Measurements from ENCODE around the gene POT1. TPM values are rescaled to one million over a fixed set of nuclear protein-coding genes. Genes with fewer than 3 reads are reported as not detected.

POT1 gene
- total RNA-seq, 1 experiment from 2014 or later: 20.2 TPM

DNA sequence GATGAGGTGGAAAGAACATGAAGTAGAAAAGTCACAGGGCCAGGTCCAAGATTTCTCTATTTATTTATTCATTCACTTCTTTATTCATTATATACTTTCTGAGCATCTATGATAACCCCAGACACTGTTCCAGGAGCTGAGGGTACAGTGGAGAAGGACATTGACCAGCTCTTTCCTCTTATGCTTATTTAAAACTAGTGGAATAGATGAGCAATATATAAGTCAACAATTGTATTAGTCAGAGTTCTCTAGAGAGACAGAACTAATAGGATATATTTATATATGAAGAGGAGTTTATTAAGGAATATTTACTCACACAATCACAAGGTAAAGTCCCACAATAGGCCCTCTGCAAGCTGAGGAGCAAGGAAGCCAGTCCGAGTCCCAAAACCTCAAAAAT, 149.0 kb downstream of the POT1 start:
- DNase-seq (ENCODE audit: low spot score) (no peak), ATAC-seq (no peak)
- TF ChIP-seq ZNF317 (CRISPR knock-in tag; IDR thresholded peaks at IDR 0.05; ENCODE audit: borderline replicate concordance, low read depth) (no peak), FOXK1 (CRISPR knock-in tag; IDR thresholded peaks at IDR 0.05) (no peak), NR3C1 (CRISPR knock-in tag; conservative IDR thresholded peaks at IDR 0.05; ENCODE audit: low read depth) (no peak), STAT6 (CRISPR knock-in tag; conservative IDR thresholded peaks at IDR 0.05; ENCODE audit: low read depth) (no peak), IRF2 (CRISPR knock-in tag; IDR thresholded peaks at IDR 0.05; ENCODE audit: borderline replicate concordance, low read depth) (no peak), ESRRA (CRISPR knock-in tag; IDR thresholded peaks at IDR 0.05; ENCODE audit: borderline replicate concordance) (no peak), JAZF1 (CRISPR knock-in tag; IDR thresholded peaks at IDR 0.05) (no peak), ZNF281 (CRISPR knock-in tag; IDR thresholded peaks at IDR 0.05) (no peak), USF2 (CRISPR knock-in tag; IDR thresholded peaks at IDR 0.05) (no peak), RORB (CRISPR knock-in tag; IDR thresholded peaks at IDR 0.05) (no peak), GABPB1 (CRISPR knock-in tag; IDR thresholded peaks at IDR 0.05) (no peak), CREM (CRISPR knock-in tag; IDR thresholded peaks at IDR 0.05) (no peak), E2F1 (CRISPR knock-in tag; IDR thresholded peaks at IDR 0.05) (no peak), ATF6 (CRISPR knock-in tag; IDR thresholded peaks at IDR 0.05) (no peak), ERG (CRISPR knock-in tag; IDR thresholded peaks at IDR 0.05) (no peak)
- TF ChIP-seq, protein P1, sequence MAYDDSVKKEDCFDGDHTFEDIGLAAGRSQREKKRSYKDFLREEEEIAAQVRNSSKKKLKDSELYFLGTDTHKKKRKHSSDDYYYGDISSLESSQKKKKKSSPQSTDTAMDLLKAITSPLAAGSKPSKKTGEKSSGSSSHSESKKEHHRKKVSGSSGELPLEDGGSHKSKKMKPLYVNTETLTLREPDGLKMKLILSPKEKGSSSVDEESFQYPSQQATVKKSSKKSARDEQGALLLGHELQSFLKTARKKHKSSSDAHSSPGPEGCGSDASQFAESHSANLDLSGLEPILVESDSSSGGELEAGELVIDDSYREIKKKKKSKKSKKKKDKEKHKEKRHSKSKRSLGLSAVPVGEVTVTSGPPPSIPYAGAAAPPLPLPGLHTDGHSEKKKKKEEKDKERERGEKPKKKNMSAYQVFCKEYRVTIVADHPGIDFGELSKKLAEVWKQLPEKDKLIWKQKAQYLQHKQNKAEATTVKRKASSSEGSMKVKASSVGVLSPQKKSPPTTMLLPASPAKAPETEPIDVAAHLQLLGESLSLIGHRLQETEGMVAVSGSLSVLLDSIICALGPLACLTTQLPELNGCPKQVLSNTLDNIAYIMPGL (CRISPR knock-in tag; IDR thresholded peaks at IDR 0.05): no peak
- TF ChIP-seq, protein P2, sequence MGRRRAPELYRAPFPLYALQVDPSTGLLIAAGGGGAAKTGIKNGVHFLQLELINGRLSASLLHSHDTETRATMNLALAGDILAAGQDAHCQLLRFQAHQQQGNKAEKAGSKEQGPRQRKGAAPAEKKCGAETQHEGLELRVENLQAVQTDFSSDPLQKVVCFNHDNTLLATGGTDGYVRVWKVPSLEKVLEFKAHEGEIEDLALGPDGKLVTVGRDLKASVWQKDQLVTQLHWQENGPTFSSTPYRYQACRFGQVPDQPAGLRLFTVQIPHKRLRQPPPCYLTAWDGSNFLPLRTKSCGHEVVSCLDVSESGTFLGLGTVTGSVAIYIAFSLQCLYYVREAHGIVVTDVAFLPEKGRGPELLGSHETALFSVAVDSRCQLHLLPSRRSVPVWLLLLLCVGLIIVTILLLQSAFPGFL (CRISPR knock-in tag; IDR thresholded peaks at IDR 0.05; ENCODE audit: borderline replicate concordance): no peak
- TF ChIP-seq, protein P3, sequence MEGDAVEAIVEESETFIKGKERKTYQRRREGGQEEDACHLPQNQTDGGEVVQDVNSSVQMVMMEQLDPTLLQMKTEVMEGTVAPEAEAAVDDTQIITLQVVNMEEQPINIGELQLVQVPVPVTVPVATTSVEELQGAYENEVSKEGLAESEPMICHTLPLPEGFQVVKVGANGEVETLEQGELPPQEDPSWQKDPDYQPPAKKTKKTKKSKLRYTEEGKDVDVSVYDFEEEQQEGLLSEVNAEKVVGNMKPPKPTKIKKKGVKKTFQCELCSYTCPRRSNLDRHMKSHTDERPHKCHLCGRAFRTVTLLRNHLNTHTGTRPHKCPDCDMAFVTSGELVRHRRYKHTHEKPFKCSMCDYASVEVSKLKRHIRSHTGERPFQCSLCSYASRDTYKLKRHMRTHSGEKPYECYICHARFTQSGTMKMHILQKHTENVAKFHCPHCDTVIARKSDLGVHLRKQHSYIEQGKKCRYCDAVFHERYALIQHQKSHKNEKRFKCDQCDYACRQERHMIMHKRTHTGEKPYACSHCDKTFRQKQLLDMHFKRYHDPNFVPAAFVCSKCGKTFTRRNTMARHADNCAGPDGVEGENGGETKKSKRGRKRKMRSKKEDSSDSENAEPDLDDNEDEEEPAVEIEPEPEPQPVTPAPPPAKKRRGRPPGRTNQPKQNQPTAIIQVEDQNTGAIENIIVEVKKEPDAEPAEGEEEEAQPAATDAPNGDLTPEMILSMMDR (IDR thresholded peaks at IDR 0.05): no peak
- Mint-ChIP-seq H3K4me1 (peaks cover 31% of the 10 kb centered on the region), H3K9me3 (peaks cover 9% of the 10 kb centered on the region), H3K4me3 (no peak overlapping the region), H3K36me3 (peaks cover 3% of the 10 kb centered on the region; the same call in 1 of the 2 replicates), H3K27me3 (ENCODE audit: low read depth) (no peaks in the 10 kb centered on the region), H3K27ac (no peak overlapping the region)
- ChIA-PET CTCF (no interaction called here), POLR2A (no interaction called here)

Data from WTC11 (cell line).